HepG2 (cell line): Measurements from ENCODE around the gene SLC50A1. TPM values are rescaled to one million over a fixed set of nuclear protein-coding genes. Genes with fewer than 3 reads are reported as not detected.

Experiments
- HOXA9 ChIP-seq: sonication (generic); formaldehyde crosslinking; IDR thresholded peaks from 2 replicates; pipeline ENCODE4 v1.8.1; 2022; ENCODE audit warnings: missing genetic modification reagents, mild to moderate bottlenecking, moderate library complexity, borderline replicate concordance
- KLF12 ChIP-seq: sonication (generic); formaldehyde crosslinking; IDR thresholded peaks from 2 replicates; pipeline ENCODE4 v1.4.0; 2020; ENCODE audit warnings: missing genetic modification reagents, borderline replicate concordance
- MIXL1 ChIP-seq: IDR thresholded peaks from 2 replicates; pipeline ENCODE4 v1.6.1; 2016
- NFKBIZ ChIP-seq: IDR thresholded peaks from 2 replicates; pipeline ENCODE4 v1.6.1; 2018; ENCODE audit warnings: missing genetic modification reagents, missing compliant biosample characterization
- ZFX ChIP-seq: sonication (generic); formaldehyde crosslinking; IDR thresholded peaks from 2 replicates; pipeline ENCODE4 v1.4.0; 2020; ENCODE audit warnings: mild to moderate bottlenecking, low read depth, missing genetic modification reagents, moderate library complexity
- ZNF558 ChIP-seq: sonication (generic); formaldehyde crosslinking; IDR thresholded peaks from 2 replicates; pipeline ENCODE4 v1.9.0; 2022; ENCODE audit warnings: mild to moderate bottlenecking, missing genetic modification reagents, borderline replicate concordance
- ZNF574 ChIP-seq: sonication (generic); formaldehyde crosslinking; IDR thresholded peaks from 2 replicates; pipeline ENCODE4 v1.4.0; 2020; ENCODE audit warnings: missing genetic modification reagents
- ZNF615 ChIP-seq: sonication (generic); formaldehyde crosslinking; IDR thresholded peaks from 2 replicates; pipeline ENCODE4 v1.5.0; 2020; ENCODE audit warnings: mild to moderate bottlenecking, missing genetic modification reagents, borderline replicate concordance
- ZNF670 ChIP-seq: sonication (generic); formaldehyde crosslinking; IDR thresholded peaks from 2 replicates; pipeline ENCODE4 v1.8.0; 2022; ENCODE audit warnings: mild to moderate bottlenecking, missing genetic modification reagents, borderline replicate concordance
- ZNF772 ChIP-seq: sonication (generic); formaldehyde crosslinking; IDR thresholded peaks from 2 replicates; pipeline ENCODE4 v1.5.0; 2020; ENCODE audit warnings: mild to moderate bottlenecking, missing genetic modification reagents
- polyA plus RNA-seq, 8 experiments: library from polyadenylated mRNA; depleted of rRNA in 3 of 8; stranded (reverse) in 7 of 8; unstranded in 1 of 8; fragments of >200 nt; fragmentation: Illumina TruSeq in 4 of 8; extraction: Trizol in 4 of 8; gene quantifications; 2 replicates each; pipeline versions ENCODE4 v1.2.1 to v1.2.3, GENCODE V29; 2011 to 2016; ENCODE audit warnings: low read depth in 4 of 8, missing spikeins in 1 of 8, mixed read lengths in 1 of 8; ENCODE audit not compliant: insufficient read depth in 1 of 8
- total RNA-seq, 5 experiments: library from RNA; depleted of rRNA; stranded (reverse); fragments of >200 nt; fragmentation: Illumina TruSeq; extraction: Trizol; gene quantifications; 2 replicates each; pipeline ENCODE4 v1.2.3, GENCODE V29; 2016; ENCODE audit warnings: low read depth in 1 of 5
- TF ChIP-seq, protein P1 (sequence below): sonication (generic); formaldehyde crosslinking; IDR thresholded peaks from 2 replicates; pipeline ENCODE4 v1.4.0; 2020; ENCODE audit warnings: missing genetic modification reagents, borderline replicate concordance
- TF ChIP-seq, protein P2 (sequence below), 2 experiments: IDR thresholded peaks; 2 replicates each; pipeline ENCODE4 v1.6.1; 2011 to 2012; ENCODE audit warnings: low read length in 2 of 2, borderline replicate concordance in 1 of 2, low read depth in 1 of 2, mild to moderate bottlenecking in 1 of 2, moderate library complexity in 1 of 2
- TF ChIP-seq, protein P3 (sequence below): sonication (generic); formaldehyde crosslinking; IDR thresholded peaks from 2 replicates; pipeline ENCODE4 v1.4.0; 2020; ENCODE audit warnings: missing genetic modification reagents; ENCODE audit errors: not compliant biosample characterization

The SLC50A1 gene
- total and polyA plus RNA-seq, 2 of the 13 experiments (the other 11 are each of a cell fraction or from before 2014, with no cell fraction given) = 22.5 to 46.8 TPM

DNA sequence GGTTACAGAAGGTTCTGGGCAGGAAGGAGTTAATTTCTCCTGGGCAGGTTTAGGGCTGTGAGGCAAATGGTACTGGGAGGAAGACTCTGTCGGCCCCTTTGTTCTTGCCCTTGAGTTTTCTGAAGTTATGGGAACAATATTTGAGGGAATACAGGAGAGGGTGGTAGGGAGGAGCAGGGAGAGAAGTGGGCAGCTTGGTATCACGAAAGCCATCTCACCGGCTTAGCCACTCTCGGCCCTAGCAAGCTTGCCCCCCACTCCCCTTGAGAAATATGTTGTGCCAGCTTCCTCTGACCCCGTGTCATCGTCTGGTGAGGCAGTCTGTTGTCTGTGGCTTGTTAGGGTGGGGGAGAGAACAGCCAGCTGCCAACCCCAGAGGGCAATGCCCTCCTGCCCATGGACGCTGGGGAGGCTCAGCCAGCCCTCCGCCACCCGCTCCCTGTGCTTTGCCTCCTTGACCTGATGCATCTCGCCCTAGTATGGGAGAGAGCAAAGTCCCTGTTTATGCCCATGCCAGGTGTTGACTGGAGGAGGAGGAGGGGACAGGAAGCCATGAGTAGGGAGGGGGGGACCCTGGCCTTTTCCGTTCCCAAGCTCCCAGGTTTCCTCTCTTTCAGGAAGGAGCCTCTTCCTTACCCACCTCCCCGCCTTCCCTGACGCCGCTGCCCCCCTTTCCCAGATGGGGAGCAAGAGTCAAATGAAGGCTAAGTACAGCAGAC, 6.7 kb upstream of the SLC50A1 start (continued):
- TF ChIP-seq, protein P1, sequence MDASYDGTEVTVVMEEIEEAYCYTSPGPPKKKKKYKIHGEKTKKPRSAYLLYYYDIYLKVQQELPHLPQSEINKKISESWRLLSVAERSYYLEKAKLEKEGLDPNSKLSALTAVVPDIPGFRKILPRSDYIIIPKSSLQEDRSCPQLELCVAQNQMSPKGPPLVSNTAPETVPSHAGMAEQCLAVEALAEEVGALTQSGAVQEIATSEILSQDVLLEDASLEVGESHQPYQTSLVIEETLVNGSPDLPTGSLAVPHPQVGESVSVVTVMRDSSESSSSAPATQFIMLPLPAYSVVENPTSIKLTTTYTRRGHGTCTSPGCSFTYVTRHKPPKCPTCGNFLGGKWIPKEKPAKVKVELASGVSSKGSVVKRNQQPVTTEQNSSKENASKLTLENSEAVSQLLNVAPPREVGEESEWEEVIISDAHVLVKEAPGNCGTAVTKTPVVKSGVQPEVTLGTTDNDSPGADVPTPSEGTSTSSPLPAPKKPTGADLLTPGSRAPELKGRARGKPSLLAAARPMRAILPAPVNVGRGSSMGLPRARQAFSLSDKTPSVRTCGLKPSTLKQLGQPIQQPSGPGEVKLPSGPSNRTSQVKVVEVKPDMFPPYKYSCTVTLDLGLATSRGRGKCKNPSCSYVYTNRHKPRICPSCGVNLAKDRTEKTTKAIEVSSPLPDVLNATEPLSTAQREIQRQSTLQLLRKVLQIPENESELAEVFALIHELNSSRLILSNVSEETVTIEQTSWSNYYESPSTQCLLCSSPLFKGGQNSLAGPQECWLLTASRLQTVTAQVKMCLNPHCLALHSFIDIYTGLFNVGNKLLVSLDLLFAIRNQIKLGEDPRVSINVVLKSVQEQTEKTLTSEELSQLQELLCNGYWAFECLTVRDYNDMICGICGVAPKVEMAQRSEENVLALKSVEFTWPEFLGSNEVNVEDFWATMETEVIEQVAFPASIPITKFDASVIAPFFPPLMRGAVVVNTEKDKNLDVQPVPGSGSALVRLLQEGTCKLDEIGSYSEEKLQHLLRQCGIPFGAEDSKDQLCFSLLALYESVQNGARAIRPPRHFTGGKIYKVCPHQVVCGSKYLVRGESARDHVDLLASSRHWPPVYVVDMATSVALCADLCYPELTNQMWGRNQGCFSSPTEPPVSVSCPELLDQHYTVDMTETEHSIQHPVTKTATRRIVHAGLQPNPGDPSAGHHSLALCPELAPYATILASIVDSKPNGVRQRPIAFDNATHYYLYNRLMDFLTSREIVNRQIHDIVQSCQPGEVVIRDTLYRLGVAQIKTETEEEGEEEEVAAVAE (CRISPR knock-in tag) = no peak
- TF ChIP-seq KLF12 (CRISPR knock-in tag) (no peak), HOXA9 (peak; percentile 40; the same call in 1 of the 2 replicates), NFKBIZ (CRISPR knock-in tag) (no peak; the same call in 1 of the 2 replicates), ZNF558 (CRISPR knock-in tag) (no peak; the same call in 1 of the 2 replicates), ZNF670 (CRISPR knock-in tag) (no peak; the same call in 1 of the 2 replicates), MIXL1 (0 out of 2 replicates have a peak, but pooled peaks have one; percentile 21), ZNF574 (peak; percentile 77), ZNF615 (CRISPR knock-in tag) (no peak), ZFX (CRISPR knock-in tag) (peak; percentile 64), ZNF772 (CRISPR knock-in tag) (no peak)
- TF ChIP-seq, protein P2, sequence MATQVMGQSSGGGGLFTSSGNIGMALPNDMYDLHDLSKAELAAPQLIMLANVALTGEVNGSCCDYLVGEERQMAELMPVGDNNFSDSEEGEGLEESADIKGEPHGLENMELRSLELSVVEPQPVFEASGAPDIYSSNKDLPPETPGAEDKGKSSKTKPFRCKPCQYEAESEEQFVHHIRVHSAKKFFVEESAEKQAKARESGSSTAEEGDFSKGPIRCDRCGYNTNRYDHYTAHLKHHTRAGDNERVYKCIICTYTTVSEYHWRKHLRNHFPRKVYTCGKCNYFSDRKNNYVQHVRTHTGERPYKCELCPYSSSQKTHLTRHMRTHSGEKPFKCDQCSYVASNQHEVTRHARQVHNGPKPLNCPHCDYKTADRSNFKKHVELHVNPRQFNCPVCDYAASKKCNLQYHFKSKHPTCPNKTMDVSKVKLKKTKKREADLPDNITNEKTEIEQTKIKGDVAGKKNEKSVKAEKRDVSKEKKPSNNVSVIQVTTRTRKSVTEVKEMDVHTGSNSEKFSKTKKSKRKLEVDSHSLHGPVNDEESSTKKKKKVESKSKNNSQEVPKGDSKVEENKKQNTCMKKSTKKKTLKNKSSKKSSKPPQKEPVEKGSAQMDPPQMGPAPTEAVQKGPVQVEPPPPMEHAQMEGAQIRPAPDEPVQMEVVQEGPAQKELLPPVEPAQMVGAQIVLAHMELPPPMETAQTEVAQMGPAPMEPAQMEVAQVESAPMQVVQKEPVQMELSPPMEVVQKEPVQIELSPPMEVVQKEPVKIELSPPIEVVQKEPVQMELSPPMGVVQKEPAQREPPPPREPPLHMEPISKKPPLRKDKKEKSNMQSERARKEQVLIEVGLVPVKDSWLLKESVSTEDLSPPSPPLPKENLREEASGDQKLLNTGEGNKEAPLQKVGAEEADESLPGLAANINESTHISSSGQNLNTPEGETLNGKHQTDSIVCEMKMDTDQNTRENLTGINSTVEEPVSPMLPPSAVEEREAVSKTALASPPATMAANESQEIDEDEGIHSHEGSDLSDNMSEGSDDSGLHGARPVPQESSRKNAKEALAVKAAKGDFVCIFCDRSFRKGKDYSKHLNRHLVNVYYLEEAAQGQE (IDR thresholded peaks at IDR 0.05; ENCODE audit: borderline replicate concordance in 1 of 2, low read depth in 1 of 2, low read length in 2 of 2) = peak in 1 of 2 experiments; percentile 69; a peak in 2 of 4 replicates
- TF ChIP-seq, protein P3, sequence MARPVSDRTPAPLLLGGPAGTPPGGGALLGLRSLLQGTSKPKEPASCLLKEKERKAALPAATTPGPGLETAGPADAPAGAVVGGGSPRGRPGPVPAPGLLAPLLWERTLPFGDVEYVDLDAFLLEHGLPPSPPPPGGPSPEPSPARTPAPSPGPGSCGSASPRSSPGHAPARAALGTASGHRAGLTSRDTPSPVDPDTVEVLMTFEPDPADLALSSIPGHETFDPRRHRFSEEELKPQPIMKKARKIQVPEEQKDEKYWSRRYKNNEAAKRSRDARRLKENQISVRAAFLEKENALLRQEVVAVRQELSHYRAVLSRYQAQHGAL (CRISPR knock-in tag) = no peak
